ENCODE measurements around the gene FGGY.

DNA sequence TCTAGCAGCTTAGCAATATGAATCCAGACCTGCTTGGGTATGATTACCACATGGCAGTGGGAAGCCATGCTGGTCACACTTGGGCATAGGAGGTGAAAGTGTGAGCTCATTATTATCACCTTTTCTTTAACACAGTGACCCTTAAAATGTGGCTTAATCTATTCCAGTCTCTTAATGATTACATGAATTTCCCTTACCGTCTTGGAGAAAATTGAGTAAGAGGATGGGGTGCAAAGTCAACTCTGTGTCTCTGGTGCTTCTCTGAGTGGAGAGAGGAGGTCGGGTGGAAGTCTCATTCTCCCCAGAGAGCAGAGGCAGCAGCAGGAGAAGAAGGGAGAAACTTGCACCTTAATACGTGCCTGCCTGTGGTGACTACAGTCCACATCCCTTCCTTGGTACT lies 91.3 kb downstream of the FGGY start:
- TF ChIP-seq ZNF10 (tag by site-specific recombination; IDR thresholded peaks at IDR 0.05) (no peak), SCRT1 (tag by site-specific recombination; IDR thresholded peaks at IDR 0.05; ENCODE audit: borderline replicate concordance) (no peak)
- TF ChIP-seq, protein P1, sequence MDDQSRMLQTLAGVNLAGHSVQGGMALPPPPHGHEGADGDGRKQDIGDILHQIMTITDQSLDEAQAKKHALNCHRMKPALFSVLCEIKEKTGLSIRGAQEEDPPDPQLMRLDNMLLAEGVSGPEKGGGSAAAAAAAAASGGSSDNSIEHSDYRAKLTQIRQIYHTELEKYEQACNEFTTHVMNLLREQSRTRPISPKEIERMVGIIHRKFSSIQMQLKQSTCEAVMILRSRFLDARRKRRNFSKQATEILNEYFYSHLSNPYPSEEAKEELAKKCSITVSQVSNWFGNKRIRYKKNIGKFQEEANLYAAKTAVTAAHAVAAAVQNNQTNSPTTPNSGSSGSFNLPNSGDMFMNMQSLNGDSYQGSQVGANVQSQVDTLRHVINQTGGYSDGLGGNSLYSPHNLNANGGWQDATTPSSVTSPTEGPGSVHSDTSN (CRISPR knock-in tag; IDR thresholded peaks at IDR 0.05), result no peak
- TF ChIP-seq, protein P2, sequence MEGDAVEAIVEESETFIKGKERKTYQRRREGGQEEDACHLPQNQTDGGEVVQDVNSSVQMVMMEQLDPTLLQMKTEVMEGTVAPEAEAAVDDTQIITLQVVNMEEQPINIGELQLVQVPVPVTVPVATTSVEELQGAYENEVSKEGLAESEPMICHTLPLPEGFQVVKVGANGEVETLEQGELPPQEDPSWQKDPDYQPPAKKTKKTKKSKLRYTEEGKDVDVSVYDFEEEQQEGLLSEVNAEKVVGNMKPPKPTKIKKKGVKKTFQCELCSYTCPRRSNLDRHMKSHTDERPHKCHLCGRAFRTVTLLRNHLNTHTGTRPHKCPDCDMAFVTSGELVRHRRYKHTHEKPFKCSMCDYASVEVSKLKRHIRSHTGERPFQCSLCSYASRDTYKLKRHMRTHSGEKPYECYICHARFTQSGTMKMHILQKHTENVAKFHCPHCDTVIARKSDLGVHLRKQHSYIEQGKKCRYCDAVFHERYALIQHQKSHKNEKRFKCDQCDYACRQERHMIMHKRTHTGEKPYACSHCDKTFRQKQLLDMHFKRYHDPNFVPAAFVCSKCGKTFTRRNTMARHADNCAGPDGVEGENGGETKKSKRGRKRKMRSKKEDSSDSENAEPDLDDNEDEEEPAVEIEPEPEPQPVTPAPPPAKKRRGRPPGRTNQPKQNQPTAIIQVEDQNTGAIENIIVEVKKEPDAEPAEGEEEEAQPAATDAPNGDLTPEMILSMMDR (tag by site-specific recombination; IDR thresholded peaks at IDR 0.05), result no peak
- TF ChIP-seq, protein P3, sequence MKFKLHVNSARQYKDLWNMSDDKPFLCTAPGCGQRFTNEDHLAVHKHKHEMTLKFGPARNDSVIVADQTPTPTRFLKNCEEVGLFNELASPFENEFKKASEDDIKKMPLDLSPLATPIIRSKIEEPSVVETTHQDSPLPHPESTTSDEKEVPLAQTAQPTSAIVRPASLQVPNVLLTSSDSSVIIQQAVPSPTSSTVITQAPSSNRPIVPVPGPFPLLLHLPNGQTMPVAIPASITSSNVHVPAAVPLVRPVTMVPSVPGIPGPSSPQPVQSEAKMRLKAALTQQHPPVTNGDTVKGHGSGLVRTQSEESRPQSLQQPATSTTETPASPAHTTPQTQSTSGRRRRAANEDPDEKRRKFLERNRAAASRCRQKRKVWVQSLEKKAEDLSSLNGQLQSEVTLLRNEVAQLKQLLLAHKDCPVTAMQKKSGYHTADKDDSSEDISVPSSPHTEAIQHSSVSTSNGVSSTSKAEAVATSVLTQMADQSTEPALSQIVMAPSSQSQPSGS (tag by site-specific recombination; IDR thresholded peaks at IDR 0.05; ENCODE audit: low read depth), result no peak
- TF ChIP-seq, protein P4, sequence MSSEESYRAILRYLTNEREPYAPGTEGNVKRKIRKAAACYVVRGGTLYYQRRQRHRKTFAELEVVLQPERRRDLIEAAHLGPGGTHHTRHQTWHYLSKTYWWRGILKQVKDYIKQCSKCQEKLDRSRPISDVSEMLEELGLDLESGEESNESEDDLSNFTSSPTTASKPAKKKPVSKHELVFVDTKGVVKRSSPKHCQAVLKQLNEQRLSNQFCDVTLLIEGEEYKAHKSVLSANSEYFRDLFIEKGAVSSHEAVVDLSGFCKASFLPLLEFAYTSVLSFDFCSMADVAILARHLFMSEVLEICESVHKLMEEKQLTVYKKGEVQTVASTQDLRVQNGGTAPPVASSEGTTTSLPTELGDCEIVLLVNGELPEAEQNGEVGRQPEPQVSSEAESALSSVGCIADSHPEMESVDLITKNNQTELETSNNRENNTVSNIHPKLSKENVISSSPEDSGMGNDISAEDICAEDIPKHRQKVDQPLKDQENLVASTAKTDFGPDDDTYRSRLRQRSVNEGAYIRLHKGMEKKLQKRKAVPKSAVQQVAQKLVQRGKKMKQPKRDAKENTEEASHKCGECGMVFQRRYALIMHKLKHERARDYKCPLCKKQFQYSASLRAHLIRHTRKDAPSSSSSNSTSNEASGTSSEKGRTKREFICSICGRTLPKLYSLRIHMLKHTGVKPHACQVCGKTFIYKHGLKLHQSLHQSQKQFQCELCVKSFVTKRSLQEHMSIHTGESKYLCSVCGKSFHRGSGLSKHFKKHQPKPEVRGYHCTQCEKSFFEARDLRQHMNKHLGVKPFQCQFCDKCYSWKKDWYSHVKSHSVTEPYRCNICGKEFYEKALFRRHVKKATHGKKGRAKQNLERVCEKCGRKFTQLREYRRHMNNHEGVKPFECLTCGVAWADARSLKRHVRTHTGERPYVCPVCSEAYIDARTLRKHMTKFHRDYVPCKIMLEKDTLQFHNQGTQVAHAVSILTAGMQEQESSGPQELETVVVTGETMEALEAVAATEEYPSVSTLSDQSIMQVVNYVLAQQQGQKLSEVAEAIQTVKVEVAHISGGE (tag by site-specific recombination; conservative IDR thresholded peaks at IDR 0.05; ENCODE audit: low read depth), result no peak

Data from HEK293 (cell line).